IPS-18c (cell line): Measurements from ENCODE around the gene LRMDA.

Source experiments
- H3K4me3 ChIP-seq: 2 replicates; pipeline ENCODE4 v1.7.0; 2013; ENCODE audit warnings: low read depth, mild to moderate bottlenecking, low read length, moderate library complexity; ENCODE audit not compliant: insufficient read depth
- H3K9me3 ChIP-seq: one replicate; pipeline ENCODE4 v1.6.1; 2013; ENCODE audit warnings: mild to moderate bottlenecking, low read length, moderate library complexity; ENCODE audit not compliant: control insufficient read depth, insufficient read depth

The LRMDA gene

DNA sequence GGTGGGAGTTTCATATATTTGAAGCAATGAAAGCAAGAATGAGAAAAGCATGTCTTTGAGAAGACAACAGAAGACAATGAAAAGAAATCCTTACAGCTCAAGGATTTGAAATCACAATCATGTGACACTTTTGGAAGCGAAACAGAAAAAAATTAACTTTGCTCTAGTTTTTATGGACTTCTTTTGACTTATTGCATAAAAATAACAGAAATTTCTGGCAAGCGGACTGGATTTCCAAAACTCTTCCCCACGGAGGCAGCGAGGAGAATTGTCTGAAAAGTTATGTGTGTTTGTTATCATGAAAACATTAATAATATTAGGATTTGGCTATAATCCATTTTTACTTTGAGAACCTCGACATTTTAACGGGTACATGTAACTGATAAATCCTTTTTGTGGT is 223.3 kb downstream of the LRMDA start:
- Histone ChIP-seq H3K9me3 (no peaks in the 10 kb centered on the region), H3K4me3 (no peak overlapping the region)

GRCh38 chr10:75655791-75656451 is 224.5 kb downstream of the LRMDA start:
- Histone ChIP-seq H3K9me3 (no peaks in the 10 kb centered on the region), H3K4me3 (no peak overlapping the region)

GRCh38 chr10:75657351-75657750 is 225.9 kb downstream of the LRMDA start:
- Histone ChIP-seq H3K4me3 (no peak overlapping the region), H3K9me3 (no peaks in the 10 kb centered on the region)

DNA sequence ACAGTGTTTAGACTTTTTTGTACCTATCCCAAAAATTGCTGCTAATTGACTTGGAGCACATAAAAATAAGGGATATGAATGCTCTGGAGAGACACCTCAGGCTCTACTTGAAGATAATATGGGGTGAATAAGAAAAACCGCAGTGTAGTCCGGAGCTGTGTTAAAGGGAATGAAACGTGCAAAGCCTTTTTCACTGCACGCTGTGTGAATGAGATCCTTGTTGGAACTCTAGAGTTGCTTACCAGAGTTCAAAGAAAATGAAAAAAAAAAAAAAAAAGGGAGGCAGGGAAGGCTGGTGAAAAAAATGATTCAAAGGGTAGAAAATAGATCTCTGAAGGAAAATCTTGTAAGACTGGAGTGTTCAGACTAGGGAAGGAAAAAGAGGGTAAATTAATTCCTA is 226.6 kb downstream of the LRMDA start:
- no peaks in the 10 kb centered on the region for H3K9me3 ChIP-seq
- no peak overlapping the region for H3K4me3 ChIP-seq

- Histone ChIP-seq H3K9me3 (no peaks in the 10 kb centered on the region), H3K4me3 (no peak overlapping the region)
These were observed 227.1 kb downstream of the LRMDA start for GRCh38 chr10:75658496-75658895.

DNA sequence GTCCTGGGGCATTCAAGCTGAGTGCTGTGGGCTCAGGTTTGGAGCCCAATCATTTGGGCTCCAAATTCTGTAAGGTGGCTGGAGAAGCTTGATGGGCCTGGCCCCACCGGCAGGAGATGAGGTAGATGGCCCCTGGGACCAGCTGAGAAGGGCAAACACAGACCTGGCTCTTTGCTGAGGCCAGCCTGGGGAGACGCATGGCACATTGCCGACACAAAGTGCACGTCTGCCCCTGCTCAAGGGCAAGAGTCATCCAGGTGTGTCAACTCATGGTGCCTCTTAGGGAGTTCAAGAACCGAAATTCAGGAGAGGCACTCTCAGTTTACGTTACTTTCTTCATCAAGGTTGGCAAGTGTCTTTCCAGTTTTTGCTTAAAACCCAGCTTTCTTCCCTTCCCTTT is 227.5 kb downstream of the LRMDA start:
- Histone ChIP-seq H3K4me3 (no peak overlapping the region), H3K9me3 (no peaks in the 10 kb centered on the region)

- Histone ChIP-seq H3K4me3 (no peak overlapping the region), H3K9me3 (no peaks in the 10 kb centered on the region)
These were observed 229.4 kb downstream of the LRMDA start for GRCh38 chr10:75660823-75661222.

DNA sequence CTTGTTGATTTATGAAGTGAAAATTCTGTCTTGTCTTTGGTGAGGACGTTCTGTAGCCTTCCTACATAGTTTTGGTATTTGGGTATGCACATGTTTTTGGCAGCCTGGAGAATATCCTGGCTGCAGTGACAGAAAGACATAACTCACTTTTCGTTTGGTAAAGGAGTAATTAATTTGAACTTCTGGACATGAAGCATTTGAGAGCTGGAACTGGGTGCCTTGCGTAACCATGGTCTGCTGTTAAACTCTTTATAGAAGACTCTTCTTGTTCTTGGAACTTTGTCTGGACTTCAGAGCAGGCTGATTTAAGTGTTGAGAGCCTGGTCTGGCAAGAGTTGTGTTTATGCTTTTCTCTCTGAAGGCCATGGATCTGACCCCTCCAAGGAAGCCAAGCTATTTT is 231.3 kb downstream of the LRMDA start:
- H3K4me3 ChIP-seq: no peak overlapping the region
- no peaks in the 10 kb centered on the region for H3K9me3 ChIP-seq

GRCh38 chr10:75663947-75664664 is 232.7 kb downstream of the LRMDA start:
- H3K9me3 ChIP-seq: no peaks in the 10 kb centered on the region
- no peak overlapping the region for H3K4me3 ChIP-seq

DNA sequence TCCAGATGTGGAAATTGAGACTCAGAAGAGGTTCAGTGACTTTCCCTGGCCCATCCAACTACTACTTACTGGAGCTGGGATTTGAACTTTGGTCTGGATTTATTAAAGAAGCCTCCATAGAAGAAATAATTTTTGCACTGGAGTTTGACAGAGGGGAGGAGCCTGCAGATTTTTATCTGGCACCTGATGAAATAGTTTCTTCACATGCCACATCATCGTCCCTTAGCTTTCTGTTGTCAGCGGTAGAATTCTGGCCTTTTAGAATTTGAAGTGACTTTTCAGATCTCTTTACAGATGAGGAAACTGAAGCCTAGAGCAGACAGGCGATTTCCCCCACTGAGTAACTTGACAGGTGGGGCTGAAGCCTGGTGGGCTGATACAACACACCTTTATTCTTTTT is 233.5 kb downstream of the LRMDA start:
- H3K9me3 ChIP-seq: no peaks in the 10 kb centered on the region

DNA sequence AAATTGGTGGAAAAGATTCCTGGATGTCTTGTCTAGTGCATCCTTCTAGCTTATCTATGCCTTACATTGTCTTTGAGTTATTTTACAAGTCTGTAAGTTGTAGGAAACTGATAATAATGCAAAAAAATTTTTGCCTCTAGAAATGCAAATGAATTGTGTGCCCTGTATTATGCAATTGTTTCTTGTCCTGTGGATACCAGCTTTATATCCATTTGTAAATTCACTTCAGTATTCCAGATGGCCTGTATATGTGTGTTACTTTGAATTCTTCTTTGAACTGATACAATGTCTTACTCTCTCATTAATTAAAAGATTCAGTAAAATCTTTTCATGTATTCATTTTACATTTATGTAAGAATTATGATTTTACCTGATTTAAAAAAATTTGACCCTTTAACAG is 234.3 kb downstream of the LRMDA start:
- H3K9me3 ChIP-seq: no peaks in the 10 kb centered on the region
- no peak overlapping the region for H3K4me3 ChIP-seq

More for the DNA sequence above, 233.5 kb downstream of the LRMDA start:
- H3K4me3 ChIP-seq: no peak overlapping the region

DNA sequence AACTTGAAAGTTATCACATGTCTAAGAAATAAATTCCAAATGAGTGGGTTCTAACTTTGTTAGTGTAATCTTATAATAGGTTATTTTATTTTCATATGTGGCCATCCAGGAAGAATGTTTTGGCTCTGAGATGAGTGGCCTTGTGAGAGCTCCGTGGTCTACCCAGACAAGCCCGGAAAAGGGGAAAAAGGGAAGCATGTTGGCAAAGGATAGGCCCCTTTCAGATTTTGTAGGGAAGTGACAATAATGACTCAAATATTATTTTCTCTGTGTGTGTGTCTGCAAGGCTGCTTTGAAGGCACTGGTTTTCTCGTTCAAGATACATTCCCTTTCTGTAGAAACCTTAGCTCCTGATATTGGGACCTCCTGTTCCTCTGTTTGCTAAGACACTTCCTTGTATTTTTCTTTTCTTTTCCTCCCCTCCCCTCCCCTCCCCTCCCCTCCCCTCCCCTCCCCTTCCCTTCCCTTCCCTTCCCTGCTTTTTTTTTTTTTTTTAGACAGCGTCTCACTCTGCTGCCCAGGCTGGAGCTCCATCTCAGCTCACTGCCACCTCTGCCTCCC is 240.8 kb downstream of the LRMDA start:
- no peak overlapping the region for H3K4me3 ChIP-seq
- H3K9me3 ChIP-seq: no peaks in the 10 kb centered on the region

GRCh38 chr10:75672842-75673241 is 241.4 kb downstream of the LRMDA start:
- no peak overlapping the region for H3K4me3 ChIP-seq
- H3K9me3 ChIP-seq: no peaks in the 10 kb centered on the region

DNA sequence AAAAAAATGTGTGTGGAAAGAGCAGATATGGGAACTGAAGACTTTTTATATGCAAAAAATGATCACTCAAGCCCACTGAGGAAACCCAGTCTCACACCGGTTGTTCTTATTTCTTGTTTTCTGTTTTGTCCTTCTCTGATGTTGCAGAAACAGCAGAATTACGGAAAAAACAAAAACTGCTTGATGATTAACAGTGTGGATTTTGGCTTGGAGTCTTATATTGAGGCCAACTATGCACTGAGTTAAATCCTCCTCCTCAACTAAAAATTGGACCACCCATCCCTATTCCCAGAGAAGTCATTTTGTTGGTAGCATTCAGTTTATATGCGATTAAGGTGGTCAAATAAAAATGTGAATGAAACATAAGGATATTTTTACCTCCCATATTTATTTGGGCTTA is 246.1 kb downstream of the LRMDA start:
- H3K9me3 ChIP-seq: no peaks in the 10 kb centered on the region
- no peak overlapping the region for H3K4me3 ChIP-seq

DNA sequence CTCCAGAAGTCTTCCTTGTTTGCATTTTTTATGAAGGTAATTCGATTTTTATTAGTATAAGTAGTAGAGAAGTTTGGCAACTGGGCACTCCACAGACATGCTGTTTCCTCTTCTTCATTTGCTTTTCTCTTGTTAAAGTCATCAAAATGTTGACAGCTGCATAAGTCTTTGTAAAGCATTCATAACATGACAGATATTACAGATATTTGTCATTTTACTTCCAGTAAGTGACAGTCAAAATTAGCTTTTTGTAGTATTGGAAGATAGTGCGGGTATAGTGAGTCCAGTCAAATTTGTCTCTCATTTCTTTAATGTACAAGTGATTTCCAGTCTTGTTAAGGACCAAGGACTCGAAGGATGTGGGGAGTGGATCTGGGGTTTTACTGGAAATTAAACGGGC is 247.1 kb downstream of the LRMDA start:
- H3K9me3 ChIP-seq: no peaks in the 10 kb centered on the region
- no peak overlapping the region for H3K4me3 ChIP-seq

DNA sequence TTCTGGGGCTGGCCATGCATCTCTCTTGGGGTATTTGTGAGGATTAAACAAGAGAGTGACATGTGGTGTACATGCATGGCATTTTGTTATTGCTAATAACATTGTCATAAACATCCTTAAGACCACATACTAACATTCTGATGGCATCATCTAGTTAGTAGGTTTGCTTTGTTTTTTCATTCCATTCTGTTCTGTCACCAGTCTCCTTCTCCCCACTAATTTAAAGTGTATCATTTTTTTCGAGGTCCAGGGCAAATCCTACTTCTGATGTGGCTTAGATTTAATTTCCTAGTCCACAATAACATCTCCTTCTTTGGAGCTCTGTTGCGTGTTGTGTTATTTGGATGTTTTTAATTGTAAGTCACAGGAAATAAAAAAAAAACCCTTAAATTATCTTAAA is 248.1 kb downstream of the LRMDA start:
- H3K9me3 ChIP-seq: no peaks in the 10 kb centered on the region
- H3K4me3 ChIP-seq: no peak overlapping the region

GRCh38 chr10:75681334-75681733 is 249.9 kb downstream of the LRMDA start:
- Histone ChIP-seq H3K9me3 (no peaks in the 10 kb centered on the region), H3K4me3 (no peak overlapping the region)
